Hypothalamus (tissue), 51 donors: Measurements from ENCODE around the gene FRAS1.
A peak's percentile ranks its signal among the peaks of the same experiment; 100 is the strongest.
"Not testable (repeated sequence)": the region's sequence is repeated elsewhere in the genome, so short reads cannot be mapped to it uniquely, and the experiment has no call there.

Experiments
- DNase-seq, 51 donors: peaks; one replicate each; lab custom pipeline; 2025; lab: John Stamatoyannopoulos, UW

FRAS1 gene

GRCh38 chr4:78318126-78318525 is 261.0 kb downstream of the FRAS1 start:
- no peak for DNase-seq

- DNase-seq, result no peak
These were observed 263.3 kb downstream of the FRAS1 start for GRCh38 chr4:78320349-78320935.

GRCh38 chr4:78322032-78322431 is 264.9 kb downstream of the FRAS1 start:
- DNase-seq, result peak in 1 of 51 donors; percentile 26

GRCh38 chr4:78323439-78323838 is 266.3 kb downstream of the FRAS1 start:
- no peak for DNase-seq

- DNase-seq, result no peak
These were observed 267.5 kb downstream of the FRAS1 start for GRCh38 chr4:78324625-78325024.

- no peak for DNase-seq
These were observed 268.4 kb downstream of the FRAS1 start for GRCh38 chr4:78325271-78326157.

GRCh38 chr4:78328591-78328990 is 271.5 kb downstream of the FRAS1 start:
- not testable (repeated sequence) for DNase-seq

- no peak for DNase-seq
These were observed 274.1 kb downstream of the FRAS1 start for GRCh38 chr4:78331186-78331585.

GRCh38 chr4:78331965-78332364 is 274.8 kb downstream of the FRAS1 start:
- DNase-seq, result no peak

- DNase-seq, result no peak
These were observed 275.9 kb downstream of the FRAS1 start for GRCh38 chr4:78332976-78333375.

GRCh38 chr4:78336093-78336943 is 279.2 kb downstream of the FRAS1 start:
- DNase-seq, result no peak

- no peak for DNase-seq
These were observed 280.3 kb downstream of the FRAS1 start for GRCh38 chr4:78337244-78338020.

GRCh38 chr4:78342125-78342524 is 285.0 kb downstream of the FRAS1 start:
- DNase-seq, result no peak

- peak in 1 of 51 donors; percentile 0 for DNase-seq
These were observed 286.6 kb downstream of the FRAS1 start for GRCh38 chr4:78343682-78344081.

- DNase-seq, result no peak
These were observed 288.1 kb downstream of the FRAS1 start for GRCh38 chr4:78345237-78345636.

GRCh38 chr4:78346222-78346621 is 289.1 kb downstream of the FRAS1 start:
- DNase-seq, result no peak

GRCh38 chr4:78347527-78347926 is 290.4 kb downstream of the FRAS1 start:
- no peak for DNase-seq

- no peak for DNase-seq
These were observed 296.8 kb downstream of the FRAS1 start for GRCh38 chr4:78353921-78354320.

- no peak for DNase-seq
These were observed 297.7 kb downstream of the FRAS1 start for GRCh38 chr4:78354782-78355181.

GRCh38 chr4:78355306-78355705 is 298.2 kb downstream of the FRAS1 start:
- no peak for DNase-seq
